ENCODE measurements around the gene BBS7.

The BBS7 gene

DNA sequence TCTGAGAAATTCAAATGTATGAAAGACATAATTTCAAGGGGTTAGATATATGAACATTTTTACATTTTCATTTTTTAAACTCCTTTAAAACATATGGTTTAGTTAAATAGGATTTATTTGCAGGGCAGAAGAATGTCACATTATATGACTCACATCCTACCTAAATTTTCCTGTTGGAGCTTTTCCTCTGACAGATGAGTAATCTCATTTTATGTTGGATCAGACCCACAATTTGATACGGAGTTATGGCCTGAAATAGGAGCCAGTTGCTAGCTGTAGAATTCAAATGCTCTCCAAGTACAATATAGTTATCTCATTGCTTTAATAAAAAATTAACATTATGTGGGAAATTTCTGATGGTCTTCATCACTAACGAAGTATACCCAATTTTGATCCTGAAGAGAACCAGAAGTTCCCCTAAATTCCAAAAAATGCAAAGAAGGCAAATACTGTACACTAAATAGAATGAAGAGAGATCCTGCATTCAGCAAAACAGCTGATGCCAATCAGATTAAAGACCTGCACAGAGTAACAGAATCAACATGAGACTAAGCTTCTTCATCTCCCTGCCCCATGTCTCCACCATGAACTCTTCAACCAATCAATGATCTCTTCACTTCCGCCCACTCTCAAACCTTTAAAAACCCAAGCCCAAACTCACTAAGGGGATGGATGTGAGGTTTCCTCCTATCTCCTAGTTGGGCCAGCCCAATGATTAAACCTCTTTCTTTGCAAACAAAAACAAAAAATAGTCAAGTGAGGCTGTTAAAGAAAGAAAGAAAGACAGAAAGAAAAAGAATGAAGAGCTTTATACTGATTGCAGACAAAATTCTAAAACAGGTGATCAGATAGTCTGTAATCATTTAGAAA lies 80.1 kb downstream of the BBS7 start:
- no peak for DNase-seq

DNA sequence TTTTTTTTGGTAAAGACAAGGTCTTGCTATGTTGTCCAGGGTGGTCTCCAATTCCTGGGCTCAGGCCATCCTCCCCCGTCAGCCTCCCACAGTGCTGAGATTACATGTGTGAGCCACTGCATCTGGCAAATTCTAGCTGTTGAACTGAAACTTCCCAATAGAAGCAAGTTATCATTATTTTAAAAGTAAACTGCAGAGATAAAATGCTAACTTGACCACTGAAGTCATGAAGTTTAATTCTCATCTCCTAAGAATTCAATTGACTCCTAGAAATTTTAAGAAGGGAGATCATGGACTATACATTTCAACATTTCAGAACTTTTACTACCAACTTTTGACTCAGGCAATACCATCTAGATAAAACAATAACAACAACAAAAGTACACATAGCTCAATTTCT lies 80.8 kb downstream of the BBS7 start:
- no peak for DNase-seq

DNA sequence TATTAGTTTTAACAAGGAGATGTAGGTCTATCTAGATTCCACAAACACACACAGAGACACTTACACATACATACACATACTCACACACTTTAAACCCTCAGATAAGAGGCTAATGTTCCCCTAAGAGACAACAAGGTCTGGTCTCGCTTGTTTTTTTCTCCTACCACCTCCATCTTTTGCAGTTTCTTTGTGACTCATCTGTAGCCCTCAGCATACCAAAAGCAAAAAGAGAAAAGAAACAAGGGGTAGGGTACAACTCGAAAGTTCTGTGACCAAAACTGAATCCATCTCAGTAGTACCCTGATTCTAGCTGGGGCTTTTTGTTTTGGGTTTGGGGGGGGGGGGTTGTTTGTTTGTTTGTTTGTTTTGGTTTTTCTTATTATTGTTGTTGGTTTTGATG lies 81.4 kb downstream of the BBS7 start:
- no peak for DNase-seq

DNA sequence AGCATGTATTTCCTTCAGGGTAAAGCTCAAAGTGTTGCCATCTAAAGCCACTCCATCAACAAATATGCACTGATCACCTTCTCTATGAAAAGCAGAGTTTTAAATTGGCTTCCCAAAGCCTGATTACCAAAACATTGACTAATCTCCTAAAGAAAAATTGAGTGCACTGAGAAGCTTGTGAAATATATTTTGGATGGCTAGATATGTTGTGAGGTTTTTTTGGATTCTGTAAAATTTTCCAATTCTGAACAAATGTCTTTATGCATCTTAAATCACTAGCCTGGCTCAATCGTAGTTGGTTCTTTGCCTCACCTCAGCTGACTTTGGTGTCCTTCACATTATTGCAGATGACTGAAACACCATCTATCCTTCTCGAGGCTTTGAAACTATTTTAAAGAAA lies 84.1 kb downstream of the BBS7 start:
- no peak for DNase-seq

DNA sequence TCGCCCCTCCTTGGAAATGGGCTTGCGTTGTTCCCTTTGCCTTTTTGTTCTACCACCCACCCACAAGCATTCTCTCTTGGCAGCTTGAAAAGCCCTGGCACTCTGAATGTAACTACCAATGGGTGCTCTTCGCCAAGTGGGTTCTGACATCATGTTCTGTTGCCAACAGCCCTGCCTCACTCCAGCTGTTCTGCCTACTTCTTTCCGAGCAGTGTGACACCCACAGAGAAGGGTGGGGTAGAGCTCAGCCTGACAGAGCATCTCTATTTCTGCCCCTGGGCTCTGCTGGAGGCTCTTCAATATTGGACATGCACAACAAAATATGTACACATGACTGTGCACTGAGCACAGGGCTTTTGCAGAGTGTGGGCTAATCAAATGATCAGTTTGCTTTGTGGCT lies 84.8 kb downstream of the BBS7 start:
- DNase-seq = no peak

DNA sequence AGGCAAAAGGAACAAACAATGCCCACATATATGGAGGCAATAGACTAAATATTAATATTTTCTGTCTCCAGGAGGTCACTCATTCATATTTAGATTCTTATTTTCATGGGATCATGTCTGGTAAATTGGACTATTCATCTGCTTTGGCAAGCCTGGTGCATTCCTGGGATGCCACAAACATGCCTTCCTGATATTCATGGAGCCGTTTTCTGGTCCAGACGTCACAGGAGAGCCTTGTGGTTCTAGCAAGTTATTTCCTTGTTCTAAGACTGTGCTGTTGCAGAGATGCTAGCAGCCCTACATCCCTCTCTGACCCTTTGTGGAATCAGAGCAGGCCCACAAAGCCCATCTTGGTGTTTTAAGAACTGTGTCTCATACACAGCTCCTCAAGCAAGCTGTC lies 85.3 kb downstream of the BBS7 start:
- DNase-seq = no peak

DNA sequence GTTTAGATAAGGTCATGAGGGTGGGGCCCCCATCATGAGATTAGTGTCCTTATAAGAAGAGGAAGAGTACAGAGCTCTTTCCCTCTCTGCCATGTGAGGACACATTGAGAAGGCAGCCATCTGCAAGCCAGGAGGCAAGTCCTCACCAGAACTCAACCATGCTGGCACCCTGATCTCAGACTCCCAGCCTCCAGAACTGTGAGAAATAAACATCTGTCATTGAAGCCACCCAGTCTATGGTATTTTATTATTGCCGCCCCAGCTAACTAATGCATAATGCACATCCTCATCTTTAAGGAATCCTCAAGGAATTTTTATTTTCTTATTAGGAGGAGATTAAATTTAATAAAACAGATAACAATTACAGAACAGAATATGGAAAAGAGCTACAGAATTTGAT lies 85.9 kb downstream of the BBS7 start:
- no peak for DNase-seq

DNA sequence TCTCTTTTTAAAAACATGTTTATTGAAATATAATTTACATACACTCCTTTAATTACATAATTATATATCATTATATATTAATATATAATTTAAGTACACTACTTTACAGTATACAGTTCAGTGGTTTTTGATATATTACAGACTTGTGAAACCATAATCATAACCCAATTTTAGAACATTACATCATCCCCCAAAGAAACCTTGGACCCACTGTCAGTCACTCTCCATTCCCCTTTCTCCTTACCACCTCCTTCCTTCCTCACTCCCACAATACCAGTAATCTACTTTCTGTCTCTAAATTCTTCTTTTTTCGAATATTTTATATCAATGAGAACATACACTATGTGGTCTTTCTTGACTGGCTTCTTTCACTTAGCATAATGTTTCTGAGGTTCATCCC lies 87.1 kb downstream of the BBS7 start:
- no peak for DNase-seq

DNA sequence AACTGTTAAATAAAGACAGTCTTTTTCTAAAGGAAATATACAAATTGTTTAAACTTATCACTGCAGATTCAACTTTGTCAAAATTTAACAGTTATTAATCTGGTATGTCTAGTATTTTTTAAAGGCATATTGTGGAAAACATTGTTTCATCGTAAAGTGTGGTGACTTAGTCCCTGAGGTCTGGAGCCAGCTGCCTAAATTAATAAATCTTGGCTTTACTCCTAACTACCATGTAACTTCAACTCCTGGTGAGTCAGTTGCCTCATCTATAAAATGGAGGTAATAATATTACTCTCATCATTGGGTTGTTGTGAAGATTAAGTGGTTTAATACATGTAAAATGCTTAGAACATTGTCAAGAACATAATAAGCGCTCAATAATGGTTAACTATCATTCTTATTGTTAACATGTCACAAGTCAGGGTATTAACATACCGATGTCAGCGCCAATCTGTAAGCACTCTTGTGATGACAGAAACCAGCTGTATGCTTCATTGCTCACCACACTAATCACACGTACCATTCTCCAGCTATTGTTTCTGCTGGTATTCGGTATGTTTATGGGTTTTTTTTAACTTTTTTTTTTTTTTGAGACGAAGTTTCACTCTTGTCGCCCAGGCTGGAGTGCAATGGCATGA lies 91.2 kb downstream of the BBS7 start:
- no peak for DNase-seq

DNA sequence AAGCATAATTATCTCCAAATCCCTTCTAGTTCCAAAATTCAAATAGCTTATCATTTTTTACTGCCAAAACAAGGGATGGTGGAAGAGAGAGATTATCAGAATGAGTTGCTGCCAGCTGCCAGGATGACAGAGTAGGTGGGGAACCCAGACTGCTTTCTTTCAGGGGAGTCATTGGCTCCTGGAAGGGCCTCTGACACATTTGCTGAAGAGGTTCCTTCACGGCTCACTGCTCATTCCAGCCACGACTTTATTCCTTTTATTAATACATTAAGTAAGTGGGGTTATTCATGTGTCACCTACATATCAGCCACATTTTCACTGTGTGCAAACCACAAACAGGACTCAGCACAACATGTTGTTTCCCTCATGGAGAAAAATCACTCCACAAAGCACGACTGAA lies 92.6 kb downstream of the BBS7 start:
- DNase-seq = no peak

DNA sequence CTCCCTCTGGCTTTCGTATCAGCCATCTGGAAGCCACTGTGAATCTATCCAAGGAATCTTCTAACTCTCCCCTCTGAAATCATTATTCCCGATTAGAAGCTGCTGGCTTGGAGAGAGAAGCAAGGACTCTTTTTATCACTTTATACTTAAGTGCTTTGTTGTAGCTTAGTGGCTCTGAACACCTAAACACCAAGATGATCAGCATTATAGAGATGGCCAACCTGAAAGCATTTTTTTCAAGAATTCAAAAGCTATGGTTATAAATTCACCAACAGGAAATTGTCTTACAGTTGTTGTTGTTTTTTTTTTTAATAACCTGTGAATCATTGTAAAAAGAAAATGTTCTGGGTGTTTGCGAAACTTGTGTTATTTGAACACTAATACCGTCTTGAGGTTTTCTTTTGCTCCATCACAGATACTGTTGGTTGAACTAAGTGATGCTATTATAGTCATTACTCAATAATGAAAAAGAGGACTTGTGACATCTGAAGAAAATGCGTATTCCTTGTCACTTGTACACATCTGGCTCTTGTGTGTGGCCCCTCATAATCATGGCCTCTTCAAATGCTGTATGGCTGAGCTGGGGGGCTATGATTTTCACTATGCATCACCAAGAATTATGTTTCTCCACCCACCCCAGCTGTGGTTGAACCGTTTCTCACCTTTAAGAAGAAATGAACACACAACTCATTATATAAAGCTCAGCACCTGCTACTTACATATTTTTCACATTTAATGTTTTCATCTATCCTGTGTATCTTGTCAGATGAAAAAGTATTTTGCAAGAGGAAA lies 93.5 kb downstream of the BBS7 start:
- DNase-seq = no peak
